Measurements from ENCODE around the gene SEMA5A.

The SEMA5A gene

DNA sequence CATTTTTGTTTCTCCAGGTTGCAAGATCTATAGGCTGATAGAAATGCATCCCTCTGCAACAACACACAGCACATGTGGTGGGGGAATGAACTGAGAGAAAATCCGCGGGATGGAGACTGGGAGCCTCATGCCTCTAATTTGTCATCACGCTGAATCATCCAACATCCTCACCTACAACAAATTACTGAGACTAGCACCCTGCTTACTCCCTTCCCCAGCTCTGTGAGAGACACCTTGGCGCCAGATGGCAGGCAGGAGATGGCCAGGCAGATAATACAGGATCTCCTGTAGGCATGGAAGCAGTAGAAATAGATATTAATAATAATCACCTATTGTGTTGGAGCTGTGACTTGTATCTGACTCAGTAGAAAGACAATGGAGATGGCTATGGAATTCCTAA lies 276.9 kb downstream of the SEMA5A start:
- H3K36me3 ChIP-seq (ENCODE audit: insufficient read depth, low read depth, low read length), result no peaks in the 10 kb centered on the region
- no peak overlapping the region for H3K9ac ChIP-seq (ENCODE audit: low read depth, low read length)
- no peak overlapping the region for H3K4me3 ChIP-seq (ENCODE audit: low read length)
- 0 out of 2 replicates have a peak, but pooled peaks cover 4% of the 10 kb centered on the region for H3K9me3 ChIP-seq (ENCODE audit: insufficient read depth, low read depth, low read length)
- H3K27me3 ChIP-seq (ENCODE audit: insufficient read depth, low read length), result no peaks in the 10 kb centered on the region
- no peak overlapping the region for H3K27ac ChIP-seq (ENCODE audit: low read length)
- H3K4me1 ChIP-seq (ENCODE audit: insufficient read depth, low read length), result no peaks in the 10 kb centered on the region; the same call in none of the 2 replicates

DNA sequence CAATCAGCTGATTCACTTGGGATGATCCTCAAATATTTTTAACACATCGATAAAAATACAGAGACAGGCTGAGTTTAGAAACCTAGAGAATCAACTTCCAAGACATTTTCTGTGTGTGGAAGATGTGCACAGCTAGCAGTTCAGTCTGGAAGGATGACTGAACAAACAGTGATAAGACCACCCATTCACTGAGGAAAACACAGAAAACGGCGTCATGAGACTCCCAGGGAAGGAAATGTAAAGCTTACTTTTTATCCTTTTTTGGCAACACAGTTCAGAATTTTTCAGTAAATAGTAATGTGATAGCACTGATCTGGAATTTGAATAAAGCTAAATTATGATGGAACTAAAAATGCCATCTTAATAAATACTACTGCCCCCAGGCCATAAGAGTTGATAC lies 277.6 kb downstream of the SEMA5A start:
- H3K9me3 ChIP-seq (ENCODE audit: insufficient read depth, low read depth, low read length), result 0 out of 2 replicates have a peak, but pooled peaks cover 4% of the 10 kb centered on the region
- H3K27ac ChIP-seq (ENCODE audit: low read length), result no peak overlapping the region
- H3K36me3 ChIP-seq (ENCODE audit: insufficient read depth, low read depth, low read length), result no peaks in the 10 kb centered on the region
- no peak overlapping the region for H3K9ac ChIP-seq (ENCODE audit: low read depth, low read length)
- H3K4me3 ChIP-seq (ENCODE audit: low read length), result no peak overlapping the region
- no peaks in the 10 kb centered on the region; the same call in none of the 2 replicates for H3K4me1 ChIP-seq (ENCODE audit: insufficient read depth, low read length)
- no peaks in the 10 kb centered on the region for H3K27me3 ChIP-seq (ENCODE audit: insufficient read depth, low read length)

DNA sequence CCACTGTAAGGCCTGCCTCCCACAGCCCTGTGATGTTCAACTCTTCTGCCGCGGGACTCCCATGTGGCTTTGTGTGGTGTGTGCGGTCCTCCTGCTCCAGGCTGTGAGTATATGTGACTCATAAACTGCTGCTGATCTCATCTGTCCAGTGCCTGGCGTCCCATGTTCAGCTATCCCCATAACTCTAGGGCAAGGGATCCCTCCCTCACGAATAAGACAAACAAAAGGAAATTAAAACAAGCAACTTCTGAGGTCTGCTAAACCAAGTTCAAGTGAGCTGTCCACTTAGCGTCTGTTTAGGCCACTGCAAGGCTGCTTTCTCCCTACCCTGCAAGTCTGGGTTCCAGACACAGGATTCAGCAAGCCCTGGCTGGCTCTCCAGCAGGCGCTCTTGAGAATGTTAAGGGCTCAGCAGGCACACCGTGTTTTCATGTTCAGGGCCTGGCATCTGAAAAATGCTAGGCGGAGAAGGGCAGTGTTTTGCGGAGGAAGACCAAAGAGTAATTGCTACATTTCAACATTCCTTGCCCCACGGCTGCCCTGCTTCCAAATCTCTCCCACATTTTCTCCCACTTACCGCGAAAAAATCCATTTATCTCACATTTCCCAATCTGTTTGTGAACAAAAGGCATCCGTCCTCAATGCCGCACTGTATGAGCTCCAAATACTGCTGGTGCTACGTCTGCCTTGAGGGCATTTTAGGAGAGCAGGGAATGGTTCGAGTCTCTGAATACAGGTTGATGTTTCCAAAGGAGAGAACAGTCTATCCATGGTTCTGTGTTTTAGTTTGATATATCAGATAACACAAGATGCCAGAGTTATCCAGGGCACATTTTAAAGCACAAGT lies 280.2 kb downstream of the SEMA5A start:
- Histone ChIP-seq H3K4me1 (ENCODE audit: insufficient read depth, low read length) (no peaks in the 10 kb centered on the region; the same call in none of the 2 replicates), H3K9ac (ENCODE audit: low read depth, low read length) (no peak overlapping the region), H3K9me3 (ENCODE audit: insufficient read depth, low read depth, low read length) (no peaks in the 10 kb centered on the region), H3K36me3 (ENCODE audit: insufficient read depth, low read depth, low read length) (no peaks in the 10 kb centered on the region), H3K27me3 (ENCODE audit: insufficient read depth, low read length) (no peaks in the 10 kb centered on the region), H3K4me3 (ENCODE audit: low read length) (no peak overlapping the region), H3K27ac (ENCODE audit: low read length) (no peak overlapping the region)

DNA sequence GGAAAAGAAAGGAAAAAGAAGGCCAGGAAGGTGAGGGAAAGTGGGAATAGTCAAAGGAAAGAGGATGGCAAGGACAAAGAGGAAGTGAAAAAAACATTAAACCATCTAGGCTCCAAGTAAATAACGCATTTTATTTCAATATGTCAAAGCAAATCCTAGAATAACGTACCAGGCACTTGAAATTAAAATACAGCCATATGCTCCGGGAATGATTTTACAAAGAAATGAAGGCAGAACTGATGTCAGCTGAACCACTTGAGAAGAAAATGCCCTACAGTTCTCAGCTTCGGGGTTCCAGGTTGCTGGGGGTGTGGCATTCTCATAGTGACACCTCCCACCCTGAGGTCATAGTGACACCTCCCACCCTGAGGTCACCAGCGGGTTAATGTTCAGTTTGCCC lies 281.6 kb downstream of the SEMA5A start:
- Histone ChIP-seq H3K27ac (ENCODE audit: low read length) (no peak overlapping the region), H3K36me3 (ENCODE audit: insufficient read depth, low read depth, low read length) (no peaks in the 10 kb centered on the region), H3K4me3 (ENCODE audit: low read length) (no peak overlapping the region), H3K9me3 (ENCODE audit: insufficient read depth, low read depth, low read length) (no peaks in the 10 kb centered on the region), H3K9ac (ENCODE audit: low read depth, low read length) (no peak overlapping the region), H3K4me1 (ENCODE audit: insufficient read depth, low read length) (no peaks in the 10 kb centered on the region; the same call in none of the 2 replicates), H3K27me3 (ENCODE audit: insufficient read depth, low read length) (no peaks in the 10 kb centered on the region)

DNA sequence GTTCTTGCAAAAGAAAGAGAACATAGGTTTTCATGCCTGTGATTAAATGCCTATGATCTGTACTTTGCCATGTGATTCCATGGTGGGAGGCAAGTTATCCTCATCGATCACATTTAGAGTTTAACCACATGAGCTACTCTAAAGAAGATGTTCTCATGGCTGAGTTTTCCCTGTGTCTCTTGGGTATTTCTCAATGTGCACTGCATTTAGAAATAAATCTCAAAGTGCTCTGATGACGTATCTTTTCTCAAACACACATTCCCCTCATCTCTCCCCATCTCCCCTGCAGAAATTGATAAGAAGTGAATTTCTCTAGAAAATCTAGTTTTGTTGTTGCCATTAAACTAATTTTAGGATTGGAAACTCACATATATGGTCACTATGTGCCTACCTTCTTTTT lies 282.2 kb downstream of the SEMA5A start:
- Histone ChIP-seq H3K27ac (ENCODE audit: low read length) (no peak overlapping the region), H3K36me3 (ENCODE audit: insufficient read depth, low read depth, low read length) (no peaks in the 10 kb centered on the region), H3K9ac (ENCODE audit: low read depth, low read length) (no peak overlapping the region), H3K27me3 (ENCODE audit: insufficient read depth, low read length) (no peaks in the 10 kb centered on the region), H3K4me3 (ENCODE audit: low read length) (no peak overlapping the region), H3K4me1 (ENCODE audit: insufficient read depth, low read length) (no peaks in the 10 kb centered on the region; the same call in 1 of the 2 replicates), H3K9me3 (ENCODE audit: insufficient read depth, low read depth, low read length) (no peaks in the 10 kb centered on the region)

DNA sequence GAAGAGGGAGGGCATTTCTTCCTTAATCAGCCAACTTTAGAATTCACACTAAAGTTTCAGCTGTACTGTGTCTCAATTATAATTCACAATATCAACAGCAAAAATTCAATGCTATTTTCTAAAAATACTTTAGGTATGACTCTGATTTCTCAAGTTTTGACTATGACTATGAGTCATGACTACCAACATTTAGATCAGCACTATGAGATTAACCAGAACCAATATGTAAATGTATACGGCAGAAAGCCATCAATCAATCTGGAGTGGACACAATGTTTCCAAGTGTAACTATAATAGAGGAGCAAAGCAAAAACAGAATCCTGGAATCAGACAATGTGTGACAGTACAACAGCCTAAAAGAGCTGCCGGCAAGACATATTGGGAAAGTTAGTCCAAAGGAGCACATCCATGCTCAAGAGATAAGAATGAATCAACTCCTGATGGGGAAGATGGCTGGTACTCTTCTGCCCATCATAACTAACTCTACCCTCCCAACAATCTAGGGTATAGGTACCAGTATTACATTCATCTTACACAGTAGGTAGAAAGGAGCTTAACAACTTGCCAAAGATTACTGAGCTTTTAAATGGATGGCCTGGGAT lies 294.4 kb downstream of the SEMA5A start:
- no peaks in the 10 kb centered on the region for H3K27me3 ChIP-seq (ENCODE audit: insufficient read depth, low read length)
- H3K9ac ChIP-seq (ENCODE audit: low read depth, low read length), result no peak overlapping the region
- H3K27ac ChIP-seq (ENCODE audit: low read length), result no peak overlapping the region

DNA sequence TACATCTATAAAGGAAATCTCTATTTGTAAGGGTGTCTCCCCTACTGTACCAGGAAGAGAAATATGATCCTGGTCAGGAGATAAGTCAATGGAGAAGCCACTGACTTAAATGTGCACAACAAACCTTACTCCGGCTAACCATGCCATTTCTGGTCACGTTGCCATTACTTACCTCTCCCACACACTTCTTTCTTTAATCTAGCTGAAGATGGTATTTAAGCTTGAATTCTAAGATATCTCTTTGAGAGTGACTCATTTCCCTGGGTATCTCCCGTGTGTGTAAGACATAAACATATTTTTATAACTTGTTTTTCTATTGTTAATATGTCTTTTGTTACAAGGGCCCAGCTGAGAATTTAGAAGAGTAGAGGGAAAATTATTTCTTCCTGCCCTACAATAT lies 296.6 kb downstream of the SEMA5A start:
- Histone ChIP-seq H3K4me1 (ENCODE audit: insufficient read depth, low read length) (peaks cover 4% of the 10 kb centered on the region; the same call in 1 of the 2 replicates), H3K27ac (ENCODE audit: low read length) (no peak overlapping the region), H3K36me3 (ENCODE audit: insufficient read depth, low read depth, low read length) (no peaks in the 10 kb centered on the region), H3K9me3 (ENCODE audit: insufficient read depth, low read depth, low read length) (no peaks in the 10 kb centered on the region), H3K9ac (ENCODE audit: low read depth, low read length) (no peak overlapping the region), H3K4me3 (ENCODE audit: low read length) (no peak overlapping the region), H3K27me3 (ENCODE audit: insufficient read depth, low read length) (no peaks in the 10 kb centered on the region)

More for the DNA sequence above, 294.4 kb downstream of the SEMA5A start:
- Histone ChIP-seq H3K4me1 (ENCODE audit: insufficient read depth, low read length) (peaks cover 4% of the 10 kb centered on the region; the same call in 1 of the 2 replicates), H3K36me3 (ENCODE audit: insufficient read depth, low read depth, low read length) (no peaks in the 10 kb centered on the region), H3K9me3 (ENCODE audit: insufficient read depth, low read depth, low read length) (no peaks in the 10 kb centered on the region), H3K4me3 (ENCODE audit: low read length) (no peak overlapping the region)

DNA sequence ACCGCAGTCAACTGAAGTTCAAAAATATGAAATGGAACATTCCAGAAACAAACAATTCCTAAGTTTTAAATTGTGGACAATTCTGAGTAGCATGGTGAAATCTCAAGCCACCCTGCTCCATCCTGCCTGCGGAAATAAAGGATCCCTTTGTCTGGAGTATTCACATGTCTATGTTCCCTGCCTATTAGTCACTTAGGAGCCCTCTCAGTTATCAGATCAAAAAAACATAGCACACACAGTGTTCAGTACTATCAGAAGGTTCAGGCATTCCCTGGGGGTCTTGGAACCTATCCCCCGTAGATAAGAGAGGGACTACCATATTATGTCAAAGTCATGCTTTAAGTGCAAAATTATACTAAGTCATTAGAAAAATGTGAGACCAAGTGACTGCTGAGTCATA lies 300.8 kb downstream of the SEMA5A start:
- H3K27ac ChIP-seq (ENCODE audit: low read length), result no peak overlapping the region
- no peak overlapping the region for H3K4me3 ChIP-seq (ENCODE audit: low read length)
- no peak overlapping the region for H3K9ac ChIP-seq (ENCODE audit: low read depth, low read length)
- H3K36me3 ChIP-seq (ENCODE audit: insufficient read depth, low read depth, low read length), result no peaks in the 10 kb centered on the region
- H3K4me1 ChIP-seq (ENCODE audit: insufficient read depth, low read length), result peaks cover 4% of the 10 kb centered on the region; the same call in 1 of the 2 replicates
- no peaks in the 10 kb centered on the region for H3K9me3 ChIP-seq (ENCODE audit: insufficient read depth, low read depth, low read length)
- H3K27me3 ChIP-seq (ENCODE audit: insufficient read depth, low read length), result no peaks in the 10 kb centered on the region

DNA sequence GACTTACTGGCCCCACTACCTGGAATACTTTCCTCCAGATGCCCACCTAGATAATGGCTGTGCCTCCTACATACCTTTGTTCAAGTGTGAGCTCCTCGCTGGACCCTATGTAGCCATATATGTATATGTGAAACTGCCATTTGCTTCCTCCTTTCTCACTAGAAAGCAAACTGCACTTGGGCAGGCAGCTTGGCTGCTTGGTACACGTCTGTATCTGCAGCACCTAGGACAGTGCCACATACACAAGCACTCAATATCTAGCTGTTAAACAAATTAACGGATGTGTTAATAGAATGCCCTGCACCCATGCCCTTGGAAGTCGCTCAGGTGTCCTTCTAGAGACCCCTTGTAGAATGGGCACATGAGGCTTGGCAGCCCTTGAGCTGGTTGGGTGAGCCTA lies 301.5 kb downstream of the SEMA5A start:
- H3K4me3 ChIP-seq (ENCODE audit: low read length), result no peak overlapping the region
- H3K27me3 ChIP-seq (ENCODE audit: insufficient read depth, low read length), result no peaks in the 10 kb centered on the region
- no peak overlapping the region for H3K27ac ChIP-seq (ENCODE audit: low read length)

DNA sequence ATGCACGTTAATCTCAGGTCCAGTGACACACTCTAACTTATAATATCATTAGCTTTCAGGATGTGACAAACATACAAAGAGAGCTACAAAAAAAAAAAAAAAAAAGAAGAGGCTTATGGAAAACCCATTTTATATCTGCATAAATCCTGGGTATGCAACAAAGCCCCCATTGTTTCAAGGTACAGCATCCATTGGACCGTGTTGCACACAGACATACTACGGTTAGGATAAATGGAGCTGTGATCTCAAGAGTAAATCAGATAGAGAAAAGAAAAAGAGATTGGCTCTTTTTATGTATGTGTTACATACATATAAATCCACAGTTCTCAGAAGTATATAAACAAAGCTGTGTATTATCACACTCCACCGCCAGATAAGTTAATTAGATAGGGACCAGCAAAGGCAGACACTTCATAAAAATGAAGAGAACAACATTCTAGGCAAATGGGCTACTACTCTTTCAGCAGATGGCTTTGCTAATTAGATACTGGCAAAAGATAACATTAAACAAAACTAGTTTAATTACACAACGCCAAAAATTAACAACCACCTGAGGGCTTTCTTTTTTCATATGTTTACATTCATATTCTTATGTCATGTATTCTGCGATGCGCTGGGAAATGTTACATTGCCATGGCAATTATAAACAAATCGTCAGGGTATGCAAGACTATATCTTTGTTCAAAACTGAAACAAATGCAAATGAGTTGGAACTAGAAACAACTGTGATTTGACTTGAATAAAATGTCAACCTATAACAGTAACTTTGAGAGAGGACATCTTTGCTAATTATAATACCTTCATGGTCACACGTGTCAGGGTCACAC lies 304.2 kb downstream of the SEMA5A start:
- Histone ChIP-seq H3K4me1 (ENCODE audit: insufficient read depth, low read length) (no peaks in the 10 kb centered on the region), H3K27me3 (ENCODE audit: insufficient read depth, low read length) (no peaks in the 10 kb centered on the region), H3K27ac (ENCODE audit: low read length) (no peak overlapping the region), H3K4me3 (ENCODE audit: low read length) (no peak overlapping the region), H3K9ac (ENCODE audit: low read depth, low read length) (no peak overlapping the region), H3K9me3 (ENCODE audit: insufficient read depth, low read depth, low read length) (no peaks in the 10 kb centered on the region), H3K36me3 (ENCODE audit: insufficient read depth, low read depth, low read length) (no peaks in the 10 kb centered on the region)

More for the DNA sequence above, 301.5 kb downstream of the SEMA5A start:
- Histone ChIP-seq H3K9ac (ENCODE audit: low read depth, low read length) (no peak overlapping the region), H3K36me3 (ENCODE audit: insufficient read depth, low read depth, low read length) (no peaks in the 10 kb centered on the region), H3K4me1 (ENCODE audit: insufficient read depth, low read length) (peaks cover 4% of the 10 kb centered on the region; the same call in 1 of the 2 replicates), H3K9me3 (ENCODE audit: insufficient read depth, low read depth, low read length) (no peaks in the 10 kb centered on the region)

DNA sequence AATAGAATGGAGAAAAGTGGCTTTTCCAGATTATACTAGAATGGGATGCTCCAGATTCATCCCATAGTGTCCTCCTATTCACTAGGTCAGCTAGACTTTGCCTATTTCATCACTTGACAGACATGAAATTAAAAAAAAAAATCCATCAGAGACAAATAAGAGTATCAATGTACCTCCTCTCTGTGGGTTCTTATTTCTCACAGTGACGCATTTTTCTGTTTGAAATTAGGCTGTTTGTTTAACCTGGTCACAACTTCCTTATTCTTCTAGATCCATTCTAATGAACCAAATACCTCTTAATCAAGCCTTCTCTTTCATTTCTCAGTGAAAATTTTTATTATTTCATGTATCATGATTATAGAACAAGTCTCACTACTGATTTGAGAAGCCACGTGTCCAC lies 305.4 kb downstream of the SEMA5A start:
- H3K9me3 ChIP-seq (ENCODE audit: insufficient read depth, low read depth, low read length), result no peaks in the 10 kb centered on the region
- no peaks in the 10 kb centered on the region for H3K36me3 ChIP-seq (ENCODE audit: insufficient read depth, low read depth, low read length)
- H3K27me3 ChIP-seq (ENCODE audit: insufficient read depth, low read length), result no peaks in the 10 kb centered on the region
- no peak overlapping the region for H3K27ac ChIP-seq (ENCODE audit: low read length)
- no peak overlapping the region for H3K9ac ChIP-seq (ENCODE audit: low read depth, low read length)
- H3K4me1 ChIP-seq (ENCODE audit: insufficient read depth, low read length), result no peaks in the 10 kb centered on the region
- H3K4me3 ChIP-seq (ENCODE audit: low read length), result no peak overlapping the region
